Measurements from ENCODE around the gene IFNA1.

IFNA1 gene

DNA sequence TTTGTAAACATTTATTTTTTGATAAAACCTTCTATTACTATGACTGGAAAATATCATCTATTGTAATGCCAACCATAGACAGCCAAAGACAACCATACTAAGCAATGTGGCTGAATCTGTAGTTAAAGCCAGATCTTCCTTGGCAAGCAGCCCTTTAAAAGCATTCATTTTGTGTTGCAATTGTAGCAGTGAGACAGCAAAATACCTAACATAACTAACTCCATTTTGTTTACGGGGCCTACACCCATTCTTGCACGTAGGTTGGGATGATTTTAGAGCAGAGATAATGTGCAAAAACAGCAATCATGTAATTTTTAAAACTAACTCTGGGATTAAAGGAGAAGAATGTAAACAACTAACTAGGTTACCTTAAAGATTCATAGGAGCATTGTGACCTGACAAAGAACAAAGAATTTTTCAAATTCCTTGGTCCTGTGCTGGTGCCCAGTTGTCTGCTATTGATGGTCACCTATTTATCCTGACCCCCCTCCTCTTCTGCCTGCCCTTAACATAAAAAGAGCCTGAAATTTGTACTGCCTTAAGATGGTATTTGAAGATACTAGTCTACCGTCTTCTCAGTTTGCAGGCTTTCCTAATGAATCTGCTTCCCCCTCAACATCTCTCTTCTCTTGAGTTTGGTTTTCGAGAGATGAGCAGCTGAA is 10.6 kb downstream of the IFNA1 start:
- no peak for DNase-seq

- no peak for DNase-seq
These were observed 12.4 kb downstream of the IFNA1 start for GRCh38 chr9:21452681-21453080.

DNA sequence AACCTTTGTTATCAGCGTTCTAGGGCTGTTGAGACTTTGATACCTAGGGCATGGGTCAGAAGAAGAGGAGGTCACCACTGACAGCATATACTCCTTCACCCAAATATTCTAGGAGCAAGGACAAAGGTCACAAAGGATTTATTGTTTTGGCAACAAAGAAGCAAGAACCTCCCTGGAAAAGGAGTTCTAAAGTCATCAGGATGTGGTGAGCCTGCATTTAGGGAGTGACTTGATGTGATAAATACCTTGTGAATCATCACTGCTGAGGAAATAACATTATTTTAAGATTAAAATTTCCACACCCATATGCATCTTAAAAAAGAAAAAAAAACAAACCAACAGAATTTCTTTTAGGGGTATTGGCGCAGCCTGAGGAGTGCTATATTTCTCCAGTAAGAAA is 13.9 kb downstream of the IFNA1 start:
- no peak for DNase-seq

DNA sequence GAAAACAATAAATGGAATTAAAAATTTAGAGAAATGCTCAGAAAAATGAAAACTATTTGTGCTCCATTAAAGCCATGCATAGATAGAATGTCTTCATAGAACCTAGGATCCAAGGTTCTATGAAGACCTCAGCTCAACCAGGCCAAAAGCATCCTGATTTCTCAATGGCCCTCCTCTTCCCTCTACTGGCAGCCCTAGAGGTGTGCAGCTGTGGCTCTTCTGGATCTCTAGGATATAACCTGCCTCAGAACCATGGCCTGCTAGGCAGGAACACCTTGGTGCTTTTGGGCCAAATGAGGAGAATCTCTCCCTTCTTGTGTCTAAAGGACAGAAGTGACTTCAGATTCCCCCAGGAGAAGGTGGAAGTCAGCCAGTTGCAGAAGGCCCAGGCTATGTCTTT is 15.1 kb downstream of the IFNA1 start:
- DNase-seq: no peak

GRCh38 chr9:21461377-21461776 is 21.1 kb downstream of the IFNA1 start:
- DNase-seq: no peak

- no peak for DNase-seq
These were observed 24.9 kb downstream of the IFNA1 start for GRCh38 chr9:21465138-21465537.

DNA sequence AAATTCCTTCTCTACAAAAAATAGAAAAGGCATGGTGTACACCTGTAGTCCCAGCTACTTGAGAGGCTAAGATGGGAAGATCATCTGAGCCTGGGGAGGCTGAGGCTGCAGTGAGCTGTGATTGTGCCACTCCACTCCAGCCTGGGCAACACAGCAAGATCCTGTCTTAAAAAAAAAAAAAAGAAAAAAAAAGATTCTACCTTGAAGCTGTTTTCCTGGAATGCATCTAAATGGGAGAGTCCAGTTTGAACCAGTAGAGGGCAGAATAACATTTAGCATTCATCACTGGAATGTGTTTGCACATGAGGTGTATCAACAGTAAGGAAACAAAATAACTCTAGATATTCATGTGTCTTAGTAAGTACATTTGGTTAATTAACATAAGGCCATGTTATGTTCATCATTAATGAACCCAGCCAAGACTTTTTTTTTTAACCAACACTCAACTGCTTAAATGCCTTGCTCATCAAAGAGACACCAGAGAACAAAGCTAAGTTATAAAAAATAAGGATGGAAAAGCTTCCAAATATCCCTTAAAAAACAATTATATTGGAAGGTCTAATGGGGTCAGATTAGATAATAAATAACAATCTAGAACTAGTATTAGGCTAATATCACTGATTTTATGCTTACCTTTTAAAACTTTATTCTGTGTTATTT is 25.8 kb downstream of the IFNA1 start:
- no peak for DNase-seq

DNA sequence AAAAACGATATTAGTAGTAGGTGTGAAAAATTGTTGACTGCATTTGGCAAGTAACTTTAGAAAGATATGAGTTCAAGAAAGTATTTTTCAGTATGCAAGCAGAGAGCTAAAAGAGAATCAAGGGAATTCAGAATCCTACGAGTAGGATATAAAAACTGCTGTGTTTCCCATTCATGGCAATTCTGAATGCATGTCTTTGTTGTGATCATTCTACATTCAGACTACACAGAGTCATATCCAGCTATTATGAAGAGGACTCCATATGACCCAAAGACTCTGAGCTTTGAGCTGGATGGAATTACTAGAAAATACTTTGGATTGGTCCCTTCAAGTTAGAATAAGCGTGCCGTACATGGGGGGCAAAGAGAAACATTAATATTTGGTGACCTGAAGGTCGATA is 29.9 kb downstream of the IFNA1 start:
- no peak for DNase-seq

- DNase-seq: no peak
These were observed 33.0 kb downstream of the IFNA1 start for GRCh38 chr9:21473236-21473635.

GRCh38 chr9:21477466-21477865 is 37.2 kb downstream of the IFNA1 start:
- DNase-seq: no peak

DNA sequence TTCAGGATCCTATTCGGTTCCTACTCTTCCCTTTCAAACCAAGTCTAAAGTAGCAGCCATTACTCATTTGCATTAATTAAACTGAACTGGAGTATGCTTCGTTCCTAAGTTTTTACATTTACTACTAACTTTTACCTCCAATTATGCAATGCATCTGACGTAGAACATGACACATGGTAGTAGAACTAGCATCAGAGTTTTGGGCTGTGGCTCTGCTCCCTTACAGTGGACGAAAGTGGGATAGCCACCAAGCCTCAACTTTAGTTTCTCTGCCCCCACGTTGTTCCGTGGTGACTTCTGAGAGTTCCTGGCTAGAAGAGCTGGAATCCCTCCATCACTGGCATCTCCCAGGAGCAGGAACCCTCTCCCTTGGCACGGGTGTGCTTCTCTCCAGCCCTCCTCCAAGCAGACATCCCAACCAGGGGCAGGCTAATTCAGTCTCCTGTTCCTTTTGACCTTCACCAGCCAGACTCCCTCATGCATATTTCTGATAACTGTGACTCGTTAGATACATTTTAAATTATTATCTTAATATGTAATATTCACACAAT is 39.0 kb downstream of the IFNA1 start:
- DNase-seq: no peak

- DNase-seq: no peak
These were observed 41.3 kb downstream of the IFNA1 start for GRCh38 chr9:21481470-21482056.

DNA sequence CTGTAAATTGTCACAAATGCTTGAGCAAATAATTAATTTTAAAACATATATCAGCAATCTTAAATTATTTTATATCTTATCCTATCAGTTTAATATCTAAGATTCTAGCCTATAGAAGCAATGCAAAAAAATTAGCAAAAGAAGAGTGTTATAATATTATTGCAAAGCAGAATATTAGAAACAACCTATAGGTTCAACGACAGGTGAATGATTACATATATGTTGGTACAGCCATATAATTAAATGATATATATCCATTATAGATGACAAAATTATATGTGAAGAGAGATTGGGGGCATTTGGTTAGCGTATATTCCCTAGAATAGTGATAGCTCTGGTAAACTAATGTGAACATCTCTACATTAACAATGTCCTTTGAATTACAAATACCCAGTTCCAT is 42.0 kb downstream of the IFNA1 start, which contains the start of gene IFNE:
Gene IFNE, minus strand, starts transcription at position 101 of the 400 bp plus-strand sequence. CDS start 619 bp downstream, outside the sequence.
- DNase-seq: no peak
